Activated effector memory CD4-positive, alpha-beta T cell treated with anti-CD3 and anti-CD28 coated beads, Interleukin-2, amount 50 U/mL, for 16 hours (primary cell): Measurements from ENCODE around the gene MMS19.

Source experiments
- DNase-seq: peaks from one replicate; pipeline ENCODE4 v3.0.0-alpha.2; 2020

Gene MMS19

GRCh38 chr10:97463363-97464132 lies 34.7 kb downstream of the MMS19 start:
- DNase-seq: peak; percentile 71

GRCh38 chr10:97462309-97462708 lies 35.9 kb downstream of the MMS19 start:
- no peak for DNase-seq

GRCh38 chr10:97459933-97460332 lies 38.3 kb downstream of the MMS19 start:
- DNase-seq: no peak

- no peak for DNase-seq
Observed at GRCh38 chr10:97459111-97459510, 39.1 kb downstream of the MMS19 start.

- no peak for DNase-seq
Observed at GRCh38 chr10:97456686-97457065, 41.5 kb downstream of the MMS19 start.

GRCh38 chr10:97456034-97456685 lies 42.1 kb downstream of the MMS19 start:
- no peak for DNase-seq

- DNase-seq: no peak
Observed at GRCh38 chr10:97454330-97455036, 43.7 kb downstream of the MMS19 start.

- no peak for DNase-seq
Observed at GRCh38 chr10:97452352-97452751, 45.9 kb downstream of the MMS19 start.

GRCh38 chr10:97451605-97452004 lies 46.6 kb downstream of the MMS19 start:
- no peak for DNase-seq

GRCh38 chr10:97450828-97451227 lies 47.4 kb downstream of the MMS19 start:
- DNase-seq: no peak

- DNase-seq: peak; percentile 97
Observed at GRCh38 chr10:97445722-97446639, 52.2 kb downstream of the MMS19 start, which contains the start of the genes EXOSC1 and ZDHHC16. EXOSC1 (minus strand) TSS chr10:97446006; CDS start chr10:97445985, 21 bp downstream. ZDHHC16 (plus strand) TSS chr10:97446175; CDS start chr10:97451676, 5,501 bp downstream.

GRCh38 chr10:97445357-97445721 lies 52.9 kb downstream of the MMS19 start:
- no peak for DNase-seq

- DNase-seq: no peak
Observed at GRCh38 chr10:97444212-97444611, 54.0 kb downstream of the MMS19 start.

- DNase-seq: no peak
Observed at GRCh38 chr10:97442277-97442676, 55.9 kb downstream of the MMS19 start.

GRCh38 chr10:97435211-97435610 lies 63.0 kb downstream of the MMS19 start:
- DNase-seq: no peak

- no peak for DNase-seq
Observed at GRCh38 chr10:97434557-97434956, 63.7 kb downstream of the MMS19 start.

GRCh38 chr10:97434055-97434454 lies 64.2 kb downstream of the MMS19 start:
- no peak for DNase-seq

GRCh38 chr10:97428572-97428981 lies 69.6 kb downstream of the MMS19 start:
- peak; percentile 82 for DNase-seq

- DNase-seq: peak; percentile 74
Observed at GRCh38 chr10:97427571-97428179, 70.5 kb downstream of the MMS19 start.

- DNase-seq: no peak
Observed at GRCh38 chr10:97426776-97427570, 71.2 kb downstream of the MMS19 start.
